Astrocyte (in vitro differentiated cells and primary cell): Measurements from ENCODE around the gene NPTXR. TPM values are rescaled to one million over a fixed set of nuclear protein-coding genes. Genes with fewer than 3 reads are reported as not detected.
A peak's percentile ranks its signal among the peaks of the same experiment; 100 is the strongest.

ENCODE experiments used
- DNase-seq: peaks from one replicate; pipeline ENCODE4 v3.0.0-alpha.2; 2010; ENCODE audit warnings: low read depth
- FAIRE-seq: peaks from 2 replicates; lab custom pipeline; 2011; peaks lifted over from hg19 to GRCh38; lab: Jason Lieb, UNC
- H2AFZ ChIP-seq: 2 replicates; pipeline ENCODE4 v1.6.0; 2012; ENCODE audit warnings: low read depth, low read length, inconsistent platforms
- H3K27ac ChIP-seq: 2 replicates; pipeline ENCODE4 v1.5.1; 2011; ENCODE audit warnings: low read depth, low read length, inconsistent platforms
- H3K27me3 ChIP-seq: 2 replicates; pipeline ENCODE4 v1.6.0; 2011; ENCODE audit warnings: low read length, inconsistent platforms; ENCODE audit not compliant: insufficient read depth
- H3K36me3 ChIP-seq: 2 replicates; pipeline ENCODE4 v1.5.1; 2011; ENCODE audit warnings: low read length, inconsistent platforms; ENCODE audit not compliant: insufficient read depth
- H3K4me1 ChIP-seq: 2 replicates; pipeline ENCODE4 v1.5.1; 2011; ENCODE audit warnings: low read length, inconsistent platforms; ENCODE audit not compliant: insufficient read depth
- H3K4me2 ChIP-seq: 2 replicates; pipeline ENCODE4 v1.6.0; 2012; ENCODE audit warnings: low read length, inconsistent platforms
- H3K4me3 ChIP-seq: 2 replicates; pipeline ENCODE4 v1.5.1; 2011; ENCODE audit warnings: low read depth, mild to moderate bottlenecking, low read length, inconsistent platforms; ENCODE audit not compliant: insufficient read depth
- H3K79me2 ChIP-seq: 2 replicates; pipeline ENCODE4 v1.6.0; 2012; ENCODE audit warnings: mild to moderate bottlenecking, low read length, inconsistent platforms; ENCODE audit not compliant: insufficient read depth
- H3K9ac ChIP-seq: 2 replicates; pipeline ENCODE4 v1.6.0; 2012; ENCODE audit warnings: mild to moderate bottlenecking, low read length, inconsistent platforms
- H3K9me3 ChIP-seq: 2 replicates; pipeline ENCODE4 v1.5.1; 2012; ENCODE audit warnings: low read depth, mild to moderate bottlenecking, low read length, inconsistent platforms; ENCODE audit not compliant: insufficient read depth
- H4K20me1 ChIP-seq: 2 replicates; pipeline ENCODE4 v1.6.0; 2012; ENCODE audit warnings: low read length, inconsistent platforms; ENCODE audit not compliant: insufficient read depth
- H3K27ac Mint-ChIP-seq: one replicate; pipeline ENCODE4 v1.8.0; 2021; ENCODE audit warnings: mild to moderate bottlenecking, mixed read lengths; ENCODE audit not compliant: unreplicated experiment
- H3K27me3 Mint-ChIP-seq: one replicate; pipeline ENCODE4 v1.8.0; 2021; ENCODE audit warnings: low read depth, mixed read lengths; ENCODE audit not compliant: unreplicated experiment
- H3K36me3 Mint-ChIP-seq: one replicate; pipeline ENCODE4 v1.8.0; 2021; ENCODE audit warnings: low read depth, mixed read lengths; ENCODE audit not compliant: unreplicated experiment
- H3K4me1 Mint-ChIP-seq: one replicate; pipeline ENCODE4 v1.8.0; 2021; ENCODE audit warnings: low read depth, mixed read lengths; ENCODE audit not compliant: unreplicated experiment
- H3K4me3 Mint-ChIP-seq: one replicate; pipeline ENCODE4 v1.8.0; 2021; ENCODE audit warnings: mild to moderate bottlenecking, moderate library complexity, mixed read lengths; ENCODE audit not compliant: unreplicated experiment
- H3K9me3 Mint-ChIP-seq: one replicate; pipeline ENCODE4 v1.8.0; 2021; ENCODE audit warnings: mild to moderate bottlenecking, mixed read lengths; ENCODE audit not compliant: unreplicated experiment
- CTCF ChIP-seq: IDR thresholded peaks from 2 replicates; pipeline ENCODE4 v1.5.1; 2011; ENCODE audit warnings: low read depth, mild to moderate bottlenecking, inconsistent platforms, low read length, moderate library complexity; ENCODE audit not compliant: insufficient read depth
- EZH2 ChIP-seq: IDR thresholded peaks from 2 replicates; pipeline ENCODE4 v1.6.1; 2012; ENCODE audit warnings: mild to moderate bottlenecking, low read length, inconsistent platforms; ENCODE audit not compliant: insufficient read depth
- total RNA-seq: library from RNA; stranded (reverse); gene quantifications from 2 replicates; pipeline ENCODE4 v1.2.1, GENCODE V29; 2021

NPTXR gene
- total RNA-seq, 1 donor from 2014 or later = 5.4 TPM

- no peak for DNase-seq
- Histone ChIP-seq H3K9me3 (no peaks in the 10 kb centered on the region), H3K36me3 (peaks cover 8% of the 10 kb centered on the region), H3K4me1 (peaks cover 32% of the 10 kb centered on the region), H4K20me1 (peaks cover 3% of the 10 kb centered on the region), H3K79me2 (peaks cover 8% of the 10 kb centered on the region), H3K27me3 (no peaks in the 10 kb centered on the region), H3K27ac (no peak overlapping the region), H2AFZ (no peak overlapping the region), H3K9ac (no peak overlapping the region), H3K4me2 (no peak overlapping the region), H3K4me3 (no peak overlapping the region)
- Mint-ChIP-seq H3K9me3 (no peaks in the 10 kb centered on the region), H3K4me3 (no peak overlapping the region), H3K27me3 (no peaks in the 10 kb centered on the region), H3K4me1 (peaks cover 23% of the 10 kb centered on the region), H3K27ac (no peak overlapping the region), H3K36me3 (peaks cover 5% of the 10 kb centered on the region)
- no peak for TF ChIP-seq CTCF
- TF ChIP-seq EZH2 = no peak
- FAIRE-seq = no peak
These were observed 54.2 kb downstream of the NPTXR start for GRCh38 chr22:38789606-38790005.

DNA sequence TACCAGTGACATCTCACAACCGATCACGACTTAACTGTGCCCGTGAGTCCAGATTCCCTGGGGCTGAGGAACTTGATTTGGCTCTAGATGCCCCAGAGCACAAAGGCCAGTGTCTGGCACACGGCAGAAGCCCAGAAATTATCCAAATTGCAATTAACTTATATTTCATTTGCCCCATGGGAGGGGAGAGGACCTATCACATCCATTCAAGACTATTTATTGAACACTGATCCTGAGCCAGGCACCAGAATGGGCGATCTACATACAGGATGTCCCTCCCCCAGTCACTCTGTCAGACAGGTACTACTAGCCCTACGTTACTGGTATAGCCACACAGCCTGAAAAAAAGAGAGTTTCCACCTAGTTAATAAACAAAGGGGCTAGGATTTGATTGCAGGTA is 55.0 kb downstream of the NPTXR start:
- peak overlapping the region; percentile 42 for H3K9ac ChIP-seq
- Mint-ChIP-seq H3K36me3 (peaks cover 5% of the 10 kb centered on the region), H3K4me1 (peaks cover 23% of the 10 kb centered on the region), H3K27me3 (no peaks in the 10 kb centered on the region), H3K27ac (peak overlapping the region; percentile 69), H3K4me3 (no peak overlapping the region), H3K9me3 (no peaks in the 10 kb centered on the region)
- peak overlapping the region; percentile 40 for H3K27ac ChIP-seq
- TF ChIP-seq CTCF (no peak), EZH2 (no peak)
- no peak overlapping the region for H3K4me3 ChIP-seq
- no peaks in the 10 kb centered on the region for H3K27me3 ChIP-seq
- H3K4me1 ChIP-seq = peaks cover 32% of the 10 kb centered on the region
- peak overlapping the region; percentile 58 for H3K4me2 ChIP-seq
- H3K79me2 ChIP-seq = peaks cover 8% of the 10 kb centered on the region
- DNase-seq = no peak
- peaks cover 8% of the 10 kb centered on the region for H3K36me3 ChIP-seq
- no peak overlapping the region for H2AFZ ChIP-seq
- no peaks in the 10 kb centered on the region for H3K9me3 ChIP-seq
- peaks cover 3% of the 10 kb centered on the region for H4K20me1 ChIP-seq
- no peak for FAIRE-seq

GRCh38 chr22:38788021-38788816 is 55.6 kb downstream of the NPTXR start:
- peak; percentile 97 for DNase-seq
- Histone ChIP-seq H4K20me1 (peaks cover 3% of the 10 kb centered on the region), H2AFZ (peak overlapping the region; percentile 8), H3K9ac (peak overlapping the region; percentile 42), H3K9me3 (no peaks in the 10 kb centered on the region), H3K4me1 (peaks cover 32% of the 10 kb centered on the region), H3K36me3 (peaks cover 8% of the 10 kb centered on the region), H3K27me3 (no peaks in the 10 kb centered on the region), H3K4me2 (peak overlapping the region; percentile 58), H3K79me2 (peaks cover 3% of the 10 kb centered on the region), H3K4me3 (no peak overlapping the region), H3K27ac (peak overlapping the region; percentile 40)
- Mint-ChIP-seq H3K36me3 (peaks cover 5% of the 10 kb centered on the region), H3K4me1 (peaks cover 23% of the 10 kb centered on the region), H3K27me3 (no peaks in the 10 kb centered on the region), H3K27ac (peak overlapping the region; percentile 69), H3K9me3 (no peaks in the 10 kb centered on the region), H3K4me3 (no peak overlapping the region)
- no peak for TF ChIP-seq EZH2
- no peak for TF ChIP-seq CTCF
- peak; percentile 90 for FAIRE-seq
